ENCODE measurements around the gene TBC1D1. TPM values are rescaled to one million over a fixed set of nuclear protein-coding genes. Genes with fewer than 3 reads are reported as not detected.
A peak's percentile ranks its signal among the peaks of the same experiment; 100 is the strongest.

The TBC1D1 gene
- total and polyA plus RNA-seq, 2 experiments from 2014 or later: 53.9 to 151 TPM

GRCh38 chr4:38086151-38086848, 195.4 kb downstream of the TBC1D1 start:
- peaks cover 24% of the 10 kb centered on the region for H3K36me3 Mint-ChIP-seq (ENCODE audit: low read depth)
- H3K4me3 ChIP-seq: no peak overlapping the region
- no peaks in the 10 kb centered on the region for H3K79me2 ChIP-seq (replicated peaks; ENCODE audit: insufficient read depth)
- DNase-seq (ENCODE audit: low spot score): peak; percentile 50
- H4K20me1 ChIP-seq (replicated peaks; ENCODE audit: insufficient read depth): no peaks in the 10 kb centered on the region
- H3K4me1 Mint-ChIP-seq: peaks cover 66% of the 10 kb centered on the region
- no peak overlapping the region; the same call in 2 of the 3 replicates for H3K4me3 Mint-ChIP-seq
- peak; percentile 75 for ATAC-seq
- H3K27me3 ChIP-seq (ENCODE audit: insufficient read depth): no peaks in the 10 kb centered on the region
- H3F3A ChIP-seq (replicated peaks; ENCODE audit: low read depth): no peaks in the 10 kb centered on the region
- H3K36me3 ChIP-seq (ENCODE audit: insufficient read depth): no peaks in the 10 kb centered on the region; the same call in 1 of the 2 replicates
- H3K4me2 ChIP-seq: peak overlapping the region; percentile 21
- no peaks in the 10 kb centered on the region for H3K9me2 ChIP-seq (ENCODE audit: insufficient read depth)
- H3K27me3 Mint-ChIP-seq (ENCODE audit: insufficient read depth, low read depth, poor library complexity): peaks cover 16% of the 10 kb centered on the region
- peaks cover 5% of the 10 kb centered on the region; the same call in 2 of the 3 replicates for H3K9me3 Mint-ChIP-seq
- H3K27ac Mint-ChIP-seq: peak overlapping the region; percentile 69; the same call in 1 of the 2 replicates
- H2AFZ ChIP-seq: no peak overlapping the region
- peak overlapping the region; percentile 30 for H3K27ac ChIP-seq (ENCODE audit: low read depth)
- TF ChIP-seq ZNF331 (CRISPR knock-in tag; IDR thresholded peaks at IDR 0.05; ENCODE audit: low read depth): no peak
- no peak for TF ChIP-seq POLR2AphosphoS5 (IDR thresholded peaks at IDR 0.05; ENCODE audit: low read depth)
- no peak for TF ChIP-seq ZNF114 (CRISPR knock-in tag; IDR thresholded peaks at IDR 0.05)
- no peak for TF ChIP-seq REST (IDR thresholded peaks at IDR 0.05; ENCODE audit: unreplicated experiment)
- no peak for TF ChIP-seq ZNF462 (CRISPR knock-in tag; IDR thresholded peaks at IDR 0.05)
- TF ChIP-seq CREB1 (CRISPR knock-in tag; IDR thresholded peaks at IDR 0.05; ENCODE audit: low read depth): no peak
- TF ChIP-seq ETS1 (IDR thresholded peaks at IDR 0.05): no peak
- TF ChIP-seq CTCF (conservative IDR thresholded peaks at IDR 0.05; ENCODE audit: low read depth in 2 of 2): no peak
- TF ChIP-seq NANOG (IDR thresholded peaks at IDR 0.05; ENCODE audit: borderline replicate concordance): no peak
- TF ChIP-seq STAT1 (IDR thresholded peaks at IDR 0.05; ENCODE audit: unreplicated experiment): no peak
- peaks cover 30% of the 10 kb centered on the region for H3K4me1 ChIP-seq (ENCODE audit: insufficient read depth)

All from GM23338 (cell line).